ENCODE data around the gene NUDT3.

NUDT3 gene

DNA sequence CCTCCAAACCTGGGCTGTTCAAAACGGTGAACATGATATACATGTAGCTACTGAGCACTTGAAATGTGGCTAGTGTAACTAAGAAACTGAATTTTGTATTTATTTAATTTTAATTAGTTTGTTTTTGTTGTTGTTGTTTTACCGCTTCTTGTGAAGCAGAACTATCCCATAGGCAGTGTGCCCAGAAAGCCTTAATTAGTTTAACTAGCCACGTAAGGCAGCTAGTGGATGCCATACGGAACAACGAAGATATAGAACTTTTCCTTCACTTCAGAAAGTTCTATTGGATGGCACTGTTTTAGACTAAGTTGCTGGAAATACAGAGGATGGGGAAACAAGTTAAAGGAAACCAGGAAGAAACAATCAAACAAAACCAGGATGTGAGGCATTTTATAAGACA lies 70.6 kb downstream of the NUDT3 start:
- Mint-ChIP-seq H3K27ac (no peak overlapping the region), H3K9me3 (no peaks in the 10 kb centered on the region), H3K27me3 (ENCODE audit: low read depth) (no peaks in the 10 kb centered on the region), H3K4me1 (ENCODE audit: low read depth) (peaks cover 10% of the 10 kb centered on the region), H3K4me3 (no peak overlapping the region), H3K36me3 (ENCODE audit: low read depth) (no peaks in the 10 kb centered on the region)
- DNase-seq (ENCODE audit: low spot score), result no peak

DNA sequence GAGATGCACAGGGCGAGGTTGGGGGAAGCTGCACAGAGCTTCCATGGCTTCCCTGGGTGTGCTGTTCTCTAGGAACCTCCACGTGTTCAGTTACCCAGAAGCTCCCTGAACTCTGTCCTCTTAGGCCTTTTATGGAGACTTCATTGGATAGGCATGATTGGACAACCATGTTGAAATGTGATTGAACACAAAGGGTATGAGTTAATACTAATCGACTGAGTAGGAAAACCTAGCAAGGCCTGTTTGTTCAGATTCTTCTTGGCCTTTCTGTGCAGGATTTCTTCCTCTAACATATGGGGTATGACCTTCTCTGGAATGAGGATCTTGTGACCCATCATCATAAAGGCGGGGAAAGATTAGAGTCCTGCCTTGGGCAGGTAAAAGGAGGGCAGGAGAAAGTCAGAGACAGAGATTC lies 73.0 kb downstream of the NUDT3 start:
- peaks cover 29% of the 10 kb centered on the region for H3K4me1 Mint-ChIP-seq (ENCODE audit: low read depth)
- H3K27ac Mint-ChIP-seq, result no peak overlapping the region

DNA sequence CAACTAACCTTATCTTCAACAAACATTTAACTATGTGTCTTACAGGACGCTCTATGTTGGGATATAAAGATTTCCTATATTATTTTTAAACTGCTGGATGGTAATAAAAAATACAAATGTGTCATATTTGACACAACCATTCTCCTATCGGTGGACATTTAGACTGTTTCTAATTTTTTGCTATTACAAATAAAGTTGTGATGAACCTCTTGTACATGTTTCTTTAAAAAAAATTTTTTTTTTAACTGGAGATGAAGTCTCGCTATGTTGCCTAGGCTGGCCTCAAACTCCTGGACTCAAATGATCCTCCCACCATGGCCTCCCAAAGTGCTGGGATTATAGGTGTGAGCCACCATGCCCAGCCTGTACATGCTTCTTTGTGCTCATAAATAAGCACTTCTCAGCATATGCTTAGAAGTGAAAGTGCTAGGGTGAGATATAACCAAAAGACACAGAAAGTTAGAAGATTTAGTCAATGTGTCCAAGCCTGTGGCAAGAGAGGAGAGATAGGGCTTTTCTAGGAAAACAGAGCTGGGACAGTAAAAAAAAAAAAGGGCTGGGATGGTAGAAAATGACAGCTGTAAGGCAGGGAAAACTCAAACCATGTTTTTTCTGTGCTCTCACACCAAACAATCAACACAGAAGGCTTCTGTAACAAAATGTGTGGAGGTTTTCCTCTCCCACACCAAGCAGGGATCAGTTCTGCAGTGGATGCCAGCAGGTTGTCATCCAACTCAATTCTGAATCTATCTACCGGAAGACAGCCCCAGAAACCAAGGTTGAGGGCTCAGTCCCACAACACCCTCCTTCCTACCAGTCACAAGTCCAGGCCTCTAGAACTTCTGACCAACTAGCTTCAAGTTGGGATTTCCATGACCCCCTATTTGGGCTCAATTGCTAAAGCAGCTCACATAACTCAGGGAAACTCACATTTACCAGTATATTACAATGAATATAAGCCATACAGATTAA lies 73.7 kb downstream of the NUDT3 start:
- Mint-ChIP-seq H3K4me1 (ENCODE audit: low read depth) (peaks cover 29% of the 10 kb centered on the region), H3K4me3 (no peak overlapping the region)

More for the DNA sequence above, 73.0 kb downstream of the NUDT3 start:
- no peaks in the 10 kb centered on the region for H3K36me3 Mint-ChIP-seq (ENCODE audit: low read depth)
- no peaks in the 10 kb centered on the region for H3K27me3 Mint-ChIP-seq (ENCODE audit: low read depth)
- no peak overlapping the region for H3K4me3 Mint-ChIP-seq
- H3K9me3 Mint-ChIP-seq, result no peaks in the 10 kb centered on the region
- DNase-seq (ENCODE audit: low spot score), result no peak

DNA sequence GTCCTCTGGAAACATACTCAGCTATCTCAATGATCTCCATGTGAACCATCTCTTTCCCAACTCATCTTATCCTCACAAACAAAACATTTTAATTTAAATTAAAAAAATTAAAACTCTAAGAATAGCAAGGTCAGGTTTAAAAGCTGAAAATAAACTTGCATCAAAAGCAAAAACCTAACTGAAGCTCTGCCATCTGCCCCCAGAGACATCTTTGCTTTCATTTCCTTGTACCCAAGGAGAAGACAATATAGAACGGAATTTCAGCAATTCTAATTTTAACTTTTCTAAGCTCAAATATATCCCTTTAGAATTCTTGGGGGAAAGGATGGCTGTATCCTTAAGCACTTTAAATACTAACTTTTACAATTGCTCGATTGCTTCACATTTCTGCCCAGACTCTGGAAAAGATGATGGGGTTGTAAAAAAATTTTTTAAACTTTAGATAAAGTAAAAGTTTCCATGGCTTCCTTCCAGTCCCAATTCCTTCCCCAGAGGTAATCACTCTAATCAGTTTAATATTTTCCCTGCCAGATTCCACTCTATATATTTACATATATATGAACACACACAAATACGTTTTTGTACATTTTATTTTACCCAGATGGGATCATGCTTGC lies 74.5 kb downstream of the NUDT3 start:
- H3K4me3 Mint-ChIP-seq, result no peak overlapping the region
- H3K27me3 Mint-ChIP-seq (ENCODE audit: low read depth), result no peaks in the 10 kb centered on the region
- DNase-seq (ENCODE audit: low spot score), result no peak
- no peak overlapping the region for H3K27ac Mint-ChIP-seq
- no peaks in the 10 kb centered on the region for H3K9me3 Mint-ChIP-seq
- no peaks in the 10 kb centered on the region for H3K36me3 Mint-ChIP-seq (ENCODE audit: low read depth)
- peaks cover 29% of the 10 kb centered on the region for H3K4me1 Mint-ChIP-seq (ENCODE audit: low read depth)

More for the DNA sequence above, 73.7 kb downstream of the NUDT3 start:
- Mint-ChIP-seq H3K36me3 (ENCODE audit: low read depth) (no peaks in the 10 kb centered on the region), H3K27ac (no peak overlapping the region), H3K9me3 (no peaks in the 10 kb centered on the region), H3K27me3 (ENCODE audit: low read depth) (no peaks in the 10 kb centered on the region)
- DNase-seq (ENCODE audit: low spot score), result no peak

DNA sequence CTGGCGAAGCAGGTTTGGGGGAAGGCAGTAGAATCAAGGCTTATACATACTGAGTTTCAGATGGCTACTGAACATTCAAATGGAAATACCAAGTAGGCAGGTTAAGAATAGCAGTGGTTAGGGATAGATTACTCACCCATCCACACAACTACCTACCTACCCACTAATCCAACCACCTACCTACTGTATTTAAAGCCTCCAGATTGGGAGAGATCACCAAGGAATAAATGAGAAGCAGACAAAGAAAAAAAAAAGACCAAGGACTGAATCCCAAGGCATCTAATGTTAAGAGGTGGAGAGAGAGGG lies 75.3 kb downstream of the NUDT3 start:
- H3K4me1 Mint-ChIP-seq (ENCODE audit: low read depth), result peaks cover 29% of the 10 kb centered on the region
- no peak overlapping the region for H3K27ac Mint-ChIP-seq
- no peaks in the 10 kb centered on the region for H3K36me3 Mint-ChIP-seq (ENCODE audit: low read depth)
- H3K4me3 Mint-ChIP-seq, result no peak overlapping the region
- H3K9me3 Mint-ChIP-seq, result no peaks in the 10 kb centered on the region
- no peak for DNase-seq (ENCODE audit: low spot score)
- H3K27me3 Mint-ChIP-seq (ENCODE audit: low read depth), result no peaks in the 10 kb centered on the region

DNA sequence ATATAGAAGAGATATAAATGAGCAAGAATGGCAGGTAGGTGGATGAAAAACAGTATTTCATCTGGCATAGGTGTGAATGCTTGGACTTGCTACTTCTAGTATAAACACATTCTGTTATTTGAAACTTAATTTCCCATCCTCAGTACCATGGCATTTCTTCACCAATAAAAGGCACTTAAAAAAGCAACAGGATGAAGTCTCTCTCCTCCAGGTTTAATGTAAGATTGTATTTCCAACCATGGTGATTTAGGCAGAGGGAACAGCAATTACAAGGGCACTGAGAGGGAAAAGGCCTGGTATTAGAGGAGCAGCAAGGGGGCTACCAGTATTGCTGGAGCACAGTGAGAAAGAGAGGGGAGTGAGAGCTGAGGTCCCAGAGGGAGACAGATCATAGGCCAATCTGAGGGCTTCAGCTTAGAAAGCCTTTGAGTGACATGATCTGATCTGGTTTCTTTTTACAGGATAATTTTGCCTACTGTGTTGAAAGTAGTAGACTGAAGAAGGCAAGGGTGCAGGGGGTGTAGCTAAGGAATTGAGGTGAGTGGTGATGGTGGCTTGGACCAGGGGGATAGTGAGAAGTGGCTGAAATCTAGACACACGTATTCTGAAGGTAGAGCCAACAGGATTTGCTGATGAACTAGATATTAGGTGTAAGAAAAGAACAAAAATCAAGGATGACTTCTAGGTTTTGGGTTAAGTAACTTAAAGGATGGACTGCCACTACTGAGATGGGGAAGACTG lies 75.9 kb downstream of the NUDT3 start:
- no peak overlapping the region for H3K27ac Mint-ChIP-seq
- no peaks in the 10 kb centered on the region for H3K36me3 Mint-ChIP-seq (ENCODE audit: low read depth)
- DNase-seq (ENCODE audit: low spot score), result no peak
- H3K27me3 Mint-ChIP-seq (ENCODE audit: low read depth), result no peaks in the 10 kb centered on the region
- no peak overlapping the region for H3K4me3 Mint-ChIP-seq
- peaks cover 29% of the 10 kb centered on the region for H3K4me1 Mint-ChIP-seq (ENCODE audit: low read depth)
- H3K9me3 Mint-ChIP-seq, result no peaks in the 10 kb centered on the region

DNA sequence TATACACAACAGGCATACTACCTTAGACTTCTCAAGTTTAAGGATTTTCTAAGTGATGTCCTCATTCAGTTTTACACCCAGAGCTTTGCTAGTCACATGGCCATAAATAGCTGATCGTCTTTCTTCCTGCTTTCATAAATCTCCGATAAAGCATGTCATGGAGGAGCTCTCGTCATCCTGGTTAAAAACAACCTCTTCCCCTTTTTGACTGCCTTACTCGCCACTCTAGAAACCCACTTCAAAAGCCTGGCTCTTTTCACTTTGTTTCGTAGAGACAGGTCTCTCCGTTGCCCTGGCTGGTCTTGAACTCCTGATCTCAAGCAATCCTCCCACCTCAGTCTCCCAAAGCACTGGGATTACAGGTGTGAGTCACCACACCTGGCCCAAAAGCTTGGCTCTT lies 76.7 kb downstream of the NUDT3 start:
- DNase-seq (ENCODE audit: low spot score), result peak; percentile 10
- no peaks in the 10 kb centered on the region for H3K36me3 Mint-ChIP-seq (ENCODE audit: low read depth)
- H3K27me3 Mint-ChIP-seq (ENCODE audit: low read depth), result no peaks in the 10 kb centered on the region
- no peaks in the 10 kb centered on the region for H3K9me3 Mint-ChIP-seq
- peak overlapping the region; percentile 68 for H3K27ac Mint-ChIP-seq
- peaks cover 29% of the 10 kb centered on the region for H3K4me1 Mint-ChIP-seq (ENCODE audit: low read depth)
- peak overlapping the region; percentile 34 for H3K4me3 Mint-ChIP-seq

DNA sequence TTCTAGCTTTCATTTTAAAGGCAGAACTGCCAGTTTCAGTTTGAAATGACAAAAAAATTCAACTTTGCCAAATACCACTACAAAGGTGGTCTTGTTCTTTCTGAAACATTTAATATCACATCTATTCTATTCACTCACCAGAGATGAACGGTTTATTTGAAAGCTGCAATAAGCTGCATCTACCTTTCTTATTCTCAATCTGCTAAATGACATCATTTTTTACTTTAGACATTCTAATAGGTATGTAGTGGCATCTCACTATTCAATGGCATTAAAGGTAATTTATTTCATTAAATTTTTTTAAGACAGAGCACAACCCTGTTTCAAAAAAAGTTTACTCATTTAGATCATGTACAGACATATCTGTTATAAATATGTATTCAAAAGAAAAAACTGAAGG lies 77.2 kb downstream of the NUDT3 start:
- Mint-ChIP-seq H3K27ac (no peak overlapping the region), H3K27me3 (ENCODE audit: low read depth) (no peaks in the 10 kb centered on the region), H3K4me3 (peak overlapping the region; percentile 34), H3K9me3 (no peaks in the 10 kb centered on the region), H3K4me1 (ENCODE audit: low read depth) (peaks cover 29% of the 10 kb centered on the region), H3K36me3 (ENCODE audit: low read depth) (no peaks in the 10 kb centered on the region)
- no peak for DNase-seq (ENCODE audit: low spot score)

DNA sequence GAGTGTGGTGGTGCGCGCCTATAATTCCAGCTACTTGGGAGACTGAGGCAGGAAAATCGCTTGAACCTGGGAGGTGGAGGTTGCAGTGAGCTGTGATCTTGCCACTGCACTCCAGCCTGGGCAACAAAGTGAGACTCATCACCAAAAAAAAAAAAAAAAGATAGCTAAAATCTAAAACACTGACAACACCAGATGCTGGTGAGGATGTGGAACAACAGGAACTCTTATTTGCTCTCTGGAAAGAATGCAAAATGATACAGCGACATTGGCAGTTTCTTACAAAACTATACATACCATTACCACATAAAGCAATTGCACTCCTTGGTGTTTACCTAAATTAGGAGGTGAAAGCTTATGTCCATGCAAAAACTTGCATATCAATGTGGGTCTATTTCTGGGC lies 80.2 kb downstream of the NUDT3 start:
- Mint-ChIP-seq H3K4me1 (ENCODE audit: low read depth) (peaks cover 22% of the 10 kb centered on the region), H3K9me3 (no peaks in the 10 kb centered on the region), H3K27ac (no peak overlapping the region), H3K36me3 (ENCODE audit: low read depth) (no peaks in the 10 kb centered on the region), H3K4me3 (no peak overlapping the region), H3K27me3 (ENCODE audit: low read depth) (no peaks in the 10 kb centered on the region)
- DNase-seq (ENCODE audit: low spot score), result no peak

DNA sequence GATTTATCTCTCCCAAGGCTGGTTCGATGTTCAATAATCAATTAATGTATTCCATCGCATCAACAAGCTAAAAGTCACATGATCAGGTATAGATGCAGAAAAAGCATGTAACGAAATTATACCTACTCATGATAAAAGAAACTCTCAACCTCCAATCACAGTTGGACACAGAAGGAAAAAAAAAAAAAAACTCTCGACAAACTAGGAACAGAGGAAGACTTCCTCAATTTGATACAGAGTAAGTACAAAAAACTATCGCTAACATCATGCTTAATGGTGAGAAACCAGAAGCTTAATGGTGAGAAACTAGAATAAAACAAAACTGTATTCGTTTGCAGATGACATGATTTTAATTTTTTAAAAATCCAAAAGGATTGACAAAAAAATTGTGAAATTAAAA lies 81.7 kb downstream of the NUDT3 start:
- Mint-ChIP-seq H3K27ac (no peak overlapping the region), H3K4me1 (ENCODE audit: low read depth) (peaks cover 12% of the 10 kb centered on the region), H3K4me3 (no peak overlapping the region), H3K36me3 (ENCODE audit: low read depth) (no peaks in the 10 kb centered on the region), H3K9me3 (no peaks in the 10 kb centered on the region), H3K27me3 (ENCODE audit: low read depth) (no peaks in the 10 kb centered on the region)
- DNase-seq (ENCODE audit: low spot score), result no peak

DNA sequence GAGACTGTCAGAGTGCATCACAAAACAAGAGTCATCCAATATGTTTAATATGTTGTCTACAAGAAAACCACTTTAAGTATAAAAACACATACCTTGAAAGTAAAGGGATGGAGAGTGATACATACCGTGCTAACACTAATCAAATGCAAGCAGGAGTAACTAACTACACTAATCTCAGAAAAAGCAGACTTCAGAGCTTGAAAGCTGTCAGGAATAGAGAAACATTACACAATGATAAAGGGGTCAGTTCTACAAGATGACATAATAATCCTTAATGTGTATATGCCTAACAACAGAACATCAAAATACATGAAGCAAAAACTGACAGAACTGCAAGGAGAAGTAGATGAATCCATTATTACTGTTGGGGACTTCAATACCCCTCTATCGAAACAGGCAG lies 84.0 kb downstream of the NUDT3 start:
- H3K9me3 Mint-ChIP-seq, result no peaks in the 10 kb centered on the region

DNA sequence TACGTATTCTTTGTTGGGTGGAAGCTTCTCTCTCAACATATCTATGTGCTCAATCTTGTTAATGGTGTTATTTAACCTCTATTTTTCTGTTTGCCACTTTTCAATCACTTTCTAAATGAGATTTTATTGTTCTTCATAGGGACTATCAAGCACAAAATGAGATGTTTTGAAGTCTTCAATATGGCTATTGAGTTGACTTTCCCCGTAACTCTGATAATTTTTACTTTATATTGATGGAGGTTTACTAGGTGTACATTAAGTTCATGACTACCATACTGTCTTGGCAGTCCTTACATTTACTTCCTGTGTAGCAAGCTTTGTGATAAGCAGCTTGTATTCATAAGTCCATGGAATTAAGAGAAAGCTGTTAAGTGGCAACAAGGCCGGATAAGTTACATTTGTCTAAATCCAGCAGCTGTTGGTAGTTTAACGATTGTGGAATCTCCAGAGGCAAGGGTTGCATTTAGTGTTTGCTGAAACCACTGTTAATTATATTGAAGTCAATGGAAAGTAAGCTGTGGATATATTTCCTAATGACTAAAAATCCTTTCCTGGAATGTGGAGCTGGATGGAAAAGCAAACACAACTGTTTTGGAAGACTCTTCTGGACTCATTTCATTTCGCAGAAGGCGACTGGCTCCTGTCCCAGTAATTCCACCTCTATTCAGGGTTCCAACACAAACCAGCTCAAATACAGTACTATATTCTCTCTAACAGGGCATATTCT lies 86.3 kb downstream of the NUDT3 start:
- no peaks in the 10 kb centered on the region for H3K27me3 Mint-ChIP-seq (ENCODE audit: low read depth)
- no peak overlapping the region for H3K27ac Mint-ChIP-seq
- DNase-seq (ENCODE audit: low spot score), result no peak
- no peaks in the 10 kb centered on the region for H3K9me3 Mint-ChIP-seq
- H3K4me3 Mint-ChIP-seq, result no peak overlapping the region
- H3K36me3 Mint-ChIP-seq (ENCODE audit: low read depth), result no peaks in the 10 kb centered on the region
- H3K4me1 Mint-ChIP-seq (ENCODE audit: low read depth), result no peaks in the 10 kb centered on the region

More for the DNA sequence above, 84.0 kb downstream of the NUDT3 start:
- Mint-ChIP-seq H3K27ac (no peak overlapping the region), H3K4me3 (no peak overlapping the region), H3K4me1 (ENCODE audit: low read depth) (no peaks in the 10 kb centered on the region), H3K27me3 (ENCODE audit: low read depth) (no peaks in the 10 kb centered on the region), H3K36me3 (ENCODE audit: low read depth) (no peaks in the 10 kb centered on the region)
- DNase-seq (ENCODE audit: low spot score), result no peak

DNA sequence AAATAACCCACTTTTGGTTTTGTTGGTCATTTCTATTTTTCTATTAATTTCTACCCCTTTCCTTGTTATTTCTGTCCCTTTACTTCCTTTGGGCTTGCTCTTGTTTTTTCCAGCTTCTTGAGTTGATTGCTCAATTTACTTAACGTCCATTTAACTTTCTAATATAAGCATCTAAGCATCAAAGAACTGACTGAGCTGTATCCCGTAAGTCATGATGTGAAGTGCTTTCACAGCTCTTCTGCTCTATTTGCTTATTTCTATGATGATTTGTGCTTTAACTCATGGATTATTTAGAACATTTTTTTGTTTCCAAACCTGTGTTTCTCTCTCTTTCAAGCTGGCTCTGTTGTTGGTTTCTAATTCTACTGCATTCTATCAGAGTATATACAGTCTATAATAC lies 87.0 kb downstream of the NUDT3 start:
- no peak for DNase-seq (ENCODE audit: low spot score)
- no peak overlapping the region for H3K27ac Mint-ChIP-seq
- no peaks in the 10 kb centered on the region for H3K4me1 Mint-ChIP-seq (ENCODE audit: low read depth)
- H3K9me3 Mint-ChIP-seq, result no peaks in the 10 kb centered on the region
- H3K36me3 Mint-ChIP-seq (ENCODE audit: low read depth), result no peaks in the 10 kb centered on the region
- no peaks in the 10 kb centered on the region for H3K27me3 Mint-ChIP-seq (ENCODE audit: low read depth)
- no peak overlapping the region for H3K4me3 Mint-ChIP-seq
